ENCODE results near the gene KCNJ15.

The KCNJ15 gene

GRCh38 chr21:38256599-38257302 lies at the start of gene KCNJ15:
Gene KCNJ15 (plus strand): TSS chr21:38256991. CDS start chr21:38299262, 42,271 bp downstream.
- Histone ChIP-seq H3K9ac (ENCODE audit: low read length in 2 of 2) (no peak within 1 kb of the TSS), H3K9me3 (ENCODE audit: control insufficient read depth in 2 of 2, low read length in 2 of 2) (no peaks in the 10 kb centered on the region), H3K36me3 (ENCODE audit: control insufficient read depth in 2 of 2, insufficient read depth in 2 of 2, low read length in 2 of 2) (no peaks in the 10 kb centered on the region), H3K4me3 (ENCODE audit: low read length in 2 of 2) (no peak within 1 kb of the TSS), H3K4me1 (ENCODE audit: control insufficient read depth, insufficient read depth, low read length) (no peaks in the 10 kb centered on the region), H3K27me3 (ENCODE audit: control insufficient read depth in 1 of 2, insufficient read depth in 2 of 2, low read length in 2 of 2) (peaks cover 2 to 6% of the 10 kb centered on the region in 2 donors), H3K27ac (ENCODE audit: low read length) (no peak within 1 kb of the TSS)

- Histone ChIP-seq H3K9me3 (ENCODE audit: control insufficient read depth in 2 of 2, low read length in 2 of 2) (no peaks in the 10 kb centered on the region), H3K27ac (ENCODE audit: low read length) (no peak overlapping the region), H3K4me1 (ENCODE audit: control insufficient read depth, insufficient read depth, low read length) (no peaks in the 10 kb centered on the region), H3K4me3 (ENCODE audit: low read length in 2 of 2) (no peak overlapping the region), H3K9ac (ENCODE audit: low read length in 2 of 2) (no peak overlapping the region), H3K27me3 (ENCODE audit: control insufficient read depth in 1 of 2, insufficient read depth in 2 of 2, low read length in 2 of 2) (peaks cover 4 to 5% of the 10 kb centered on the region in 2 donors), H3K36me3 (ENCODE audit: control insufficient read depth in 2 of 2, insufficient read depth in 2 of 2, low read length in 2 of 2) (no peaks in the 10 kb centered on the region)
These were observed 48.7 kb upstream of the KCNJ15 start for GRCh38 chr21:38208118-38208517.

- no peak overlapping the region for H3K9ac ChIP-seq (ENCODE audit: low read length in 2 of 2)
- peaks cover 2 to 4% of the 10 kb centered on the region in 2 donors for H3K27me3 ChIP-seq (ENCODE audit: control insufficient read depth in 1 of 2, insufficient read depth in 2 of 2, low read length in 2 of 2)
- H3K27ac ChIP-seq (ENCODE audit: low read length), result no peak overlapping the region
- H3K4me1 ChIP-seq (ENCODE audit: control insufficient read depth, insufficient read depth, low read length), result no peaks in the 10 kb centered on the region
- no peaks in the 10 kb centered on the region for H3K9me3 ChIP-seq (ENCODE audit: control insufficient read depth in 2 of 2, low read length in 2 of 2)
- H3K4me3 ChIP-seq (ENCODE audit: low read length in 2 of 2), result no peak overlapping the region
- H3K36me3 ChIP-seq (ENCODE audit: control insufficient read depth in 2 of 2, insufficient read depth in 2 of 2, low read length in 2 of 2), result no peaks in the 10 kb centered on the region
These were observed 45.5 kb upstream of the KCNJ15 start for GRCh38 chr21:38211321-38211720.

- no peak overlapping the region for H3K27ac ChIP-seq (ENCODE audit: low read length)
- H3K9me3 ChIP-seq (ENCODE audit: control insufficient read depth in 2 of 2, low read length in 2 of 2), result no peaks in the 10 kb centered on the region
- H3K9ac ChIP-seq (ENCODE audit: low read length in 2 of 2), result no peak overlapping the region
- H3K4me3 ChIP-seq (ENCODE audit: low read length in 2 of 2), result no peak overlapping the region
- no peaks in the 10 kb centered on the region for H3K4me1 ChIP-seq (ENCODE audit: control insufficient read depth, insufficient read depth, low read length)
- peaks cover 0 to 2% of the 10 kb centered on the region in 2 donors for H3K27me3 ChIP-seq (ENCODE audit: control insufficient read depth in 1 of 2, insufficient read depth in 2 of 2, low read length in 2 of 2)
- H3K36me3 ChIP-seq (ENCODE audit: control insufficient read depth in 2 of 2, insufficient read depth in 2 of 2, low read length in 2 of 2), result no peaks in the 10 kb centered on the region
These were observed 44.1 kb upstream of the KCNJ15 start for GRCh38 chr21:38212706-38213105.

- Histone ChIP-seq H3K9ac (ENCODE audit: low read length in 2 of 2) (no peak overlapping the region), H3K9me3 (ENCODE audit: control insufficient read depth in 2 of 2, low read length in 2 of 2) (peaks cover 0 to 3% of the 10 kb centered on the region in 2 donors), H3K4me1 (ENCODE audit: control insufficient read depth, insufficient read depth, low read length) (no peaks in the 10 kb centered on the region), H3K36me3 (ENCODE audit: control insufficient read depth in 2 of 2, insufficient read depth in 2 of 2, low read length in 2 of 2) (no peaks in the 10 kb centered on the region), H3K4me3 (ENCODE audit: low read length in 2 of 2) (no peak overlapping the region), H3K27ac (ENCODE audit: low read length) (no peak overlapping the region), H3K27me3 (ENCODE audit: control insufficient read depth in 1 of 2, insufficient read depth in 2 of 2, low read length in 2 of 2) (no peaks in the 10 kb centered on the region)
These were observed 37.7 kb upstream of the KCNJ15 start for GRCh38 chr21:38219049-38219628.

- Histone ChIP-seq H3K36me3 (ENCODE audit: control insufficient read depth in 2 of 2, insufficient read depth in 2 of 2, low read length in 2 of 2) (no peaks in the 10 kb centered on the region), H3K4me1 (ENCODE audit: control insufficient read depth, insufficient read depth, low read length) (no peaks in the 10 kb centered on the region), H3K9ac (ENCODE audit: low read length in 2 of 2) (no peak overlapping the region), H3K9me3 (ENCODE audit: control insufficient read depth in 2 of 2, low read length in 2 of 2) (peaks cover 4 to 5% of the 10 kb centered on the region in 2 donors), H3K27me3 (ENCODE audit: control insufficient read depth in 1 of 2, insufficient read depth in 2 of 2, low read length in 2 of 2) (no peaks in the 10 kb centered on the region), H3K4me3 (ENCODE audit: low read length in 2 of 2) (no peak overlapping the region), H3K27ac (ENCODE audit: low read length) (no peak overlapping the region)
These were observed 36.5 kb upstream of the KCNJ15 start for GRCh38 chr21:38220270-38220737.

GRCh38 chr21:38221594-38221993 lies 35.2 kb upstream of the KCNJ15 start:
- H3K9ac ChIP-seq (ENCODE audit: low read length in 2 of 2), result no peak overlapping the region
- H3K27me3 ChIP-seq (ENCODE audit: control insufficient read depth in 1 of 2, insufficient read depth in 2 of 2, low read length in 2 of 2), result no peaks in the 10 kb centered on the region
- no peaks in the 10 kb centered on the region for H3K36me3 ChIP-seq (ENCODE audit: control insufficient read depth in 2 of 2, insufficient read depth in 2 of 2, low read length in 2 of 2)
- peaks cover 4 to 9% of the 10 kb centered on the region in 2 donors for H3K9me3 ChIP-seq (ENCODE audit: control insufficient read depth in 2 of 2, low read length in 2 of 2)
- no peak overlapping the region for H3K27ac ChIP-seq (ENCODE audit: low read length)
- H3K4me1 ChIP-seq (ENCODE audit: control insufficient read depth, insufficient read depth, low read length), result no peaks in the 10 kb centered on the region
- H3K4me3 ChIP-seq (ENCODE audit: low read length in 2 of 2), result no peak overlapping the region

- no peak overlapping the region for H3K9ac ChIP-seq (ENCODE audit: low read length in 2 of 2)
- H3K27me3 ChIP-seq (ENCODE audit: control insufficient read depth in 1 of 2, insufficient read depth in 2 of 2, low read length in 2 of 2), result no peaks in the 10 kb centered on the region
- no peak overlapping the region for H3K27ac ChIP-seq (ENCODE audit: low read length)
- H3K9me3 ChIP-seq (ENCODE audit: control insufficient read depth in 2 of 2, low read length in 2 of 2), result peaks cover 4 to 16% of the 10 kb centered on the region in 2 donors
- H3K4me1 ChIP-seq (ENCODE audit: control insufficient read depth, insufficient read depth, low read length), result no peaks in the 10 kb centered on the region
- H3K36me3 ChIP-seq (ENCODE audit: control insufficient read depth in 2 of 2, insufficient read depth in 2 of 2, low read length in 2 of 2), result no peaks in the 10 kb centered on the region
- H3K4me3 ChIP-seq (ENCODE audit: low read length in 2 of 2), result no peak overlapping the region
These were observed 32.8 kb upstream of the KCNJ15 start for GRCh38 chr21:38223893-38224540.

- no peaks in the 10 kb centered on the region for H3K27me3 ChIP-seq (ENCODE audit: control insufficient read depth in 1 of 2, insufficient read depth in 2 of 2, low read length in 2 of 2)
- peaks cover 4 to 24% of the 10 kb centered on the region in 2 donors for H3K9me3 ChIP-seq (ENCODE audit: control insufficient read depth in 2 of 2, low read length in 2 of 2)
- H3K9ac ChIP-seq (ENCODE audit: low read length in 2 of 2), result no peak overlapping the region
- no peaks in the 10 kb centered on the region for H3K4me1 ChIP-seq (ENCODE audit: control insufficient read depth, insufficient read depth, low read length)
- H3K36me3 ChIP-seq (ENCODE audit: control insufficient read depth in 2 of 2, insufficient read depth in 2 of 2, low read length in 2 of 2), result no peaks in the 10 kb centered on the region
- H3K27ac ChIP-seq (ENCODE audit: low read length), result no peak overlapping the region
- no peak overlapping the region for H3K4me3 ChIP-seq (ENCODE audit: low read length in 2 of 2)
These were observed 29.4 kb upstream of the KCNJ15 start for GRCh38 chr21:38227401-38227800.

GRCh38 chr21:38228115-38228514 lies 28.7 kb upstream of the KCNJ15 start:
- no peaks in the 10 kb centered on the region for H3K27me3 ChIP-seq (ENCODE audit: control insufficient read depth in 1 of 2, insufficient read depth in 2 of 2, low read length in 2 of 2)
- H3K4me3 ChIP-seq (ENCODE audit: low read length in 2 of 2), result no peak overlapping the region
- H3K9me3 ChIP-seq (ENCODE audit: control insufficient read depth in 2 of 2, low read length in 2 of 2), result peaks cover 4 to 24% of the 10 kb centered on the region in 2 donors
- H3K4me1 ChIP-seq (ENCODE audit: control insufficient read depth, insufficient read depth, low read length), result no peaks in the 10 kb centered on the region
- no peak overlapping the region for H3K27ac ChIP-seq (ENCODE audit: low read length)
- H3K9ac ChIP-seq (ENCODE audit: low read length in 2 of 2), result no peak overlapping the region
- H3K36me3 ChIP-seq (ENCODE audit: control insufficient read depth in 2 of 2, insufficient read depth in 2 of 2, low read length in 2 of 2), result no peaks in the 10 kb centered on the region

Measured in stomach smooth muscle (tissue), 2 donors.